NCI-H2171 (cell line): ENCODE measurements around the gene TMSB4X.
"Not testable (repeated sequence)": the region's sequence is repeated elsewhere in the genome, so short reads cannot be mapped to it uniquely, and the experiment has no call there.

ENCODE experiments used
- DNase-seq: peaks from one replicate; lab custom pipeline; 2025; lab: John Stamatoyannopoulos, UW

Gene TMSB4X

DNA sequence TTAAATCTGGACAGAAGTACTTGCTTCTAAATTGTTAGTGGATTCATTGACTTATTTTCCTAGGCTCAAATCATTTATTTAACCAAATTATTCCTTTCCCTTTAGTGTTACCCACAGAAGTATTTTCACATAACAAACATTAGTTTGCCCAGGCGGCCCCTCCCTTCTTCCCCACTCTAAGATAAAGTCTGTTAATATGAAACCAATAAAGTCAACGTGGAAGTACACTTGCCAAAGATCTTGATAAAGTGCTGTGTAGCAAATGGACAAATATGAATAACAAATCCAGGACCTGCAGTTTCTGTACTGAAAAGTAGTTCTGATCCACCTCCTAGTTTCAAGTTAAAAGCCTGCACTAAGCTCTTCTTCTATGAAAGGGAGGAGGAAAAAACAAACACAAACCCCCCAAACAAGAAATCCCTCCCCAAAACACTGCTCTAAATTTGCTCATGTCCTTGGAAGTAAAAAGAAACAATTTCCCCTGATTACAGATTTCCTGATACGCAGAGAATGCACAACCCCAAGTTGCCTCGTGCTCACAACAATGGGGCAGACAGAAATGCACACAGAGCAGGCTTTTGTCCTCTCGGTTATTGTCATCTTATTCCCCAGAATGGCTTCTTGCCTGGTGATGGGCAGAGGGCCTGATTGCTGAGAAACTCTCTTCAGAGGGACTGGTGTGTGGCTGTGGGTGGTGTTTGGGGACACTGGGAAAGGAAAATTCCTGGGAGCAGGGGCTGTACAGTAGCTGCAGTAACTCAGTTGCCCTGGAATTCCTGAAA lies 23.2 kb downstream of the TMSB4X start:
- no peak for DNase-seq

DNA sequence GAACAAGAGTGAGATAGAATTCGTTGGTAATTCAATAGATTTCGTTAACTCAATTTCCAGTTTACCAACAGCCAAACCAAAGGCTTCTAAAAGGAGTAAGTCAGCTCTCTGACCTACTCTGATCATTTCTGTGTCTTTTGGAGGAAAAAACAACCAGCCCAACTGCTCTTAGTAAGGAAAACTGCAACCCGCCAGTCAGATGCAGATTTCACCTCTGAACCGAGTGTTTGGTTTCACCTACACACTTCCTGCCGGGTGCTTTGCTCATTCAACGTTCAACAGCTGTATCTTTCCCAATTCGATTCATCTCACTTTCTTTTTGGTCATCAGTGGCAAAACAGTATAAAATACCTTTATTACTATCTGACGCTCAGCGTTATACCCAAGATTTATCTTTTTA lies 24.5 kb downstream of the TMSB4X start:
- no peak for DNase-seq

DNA sequence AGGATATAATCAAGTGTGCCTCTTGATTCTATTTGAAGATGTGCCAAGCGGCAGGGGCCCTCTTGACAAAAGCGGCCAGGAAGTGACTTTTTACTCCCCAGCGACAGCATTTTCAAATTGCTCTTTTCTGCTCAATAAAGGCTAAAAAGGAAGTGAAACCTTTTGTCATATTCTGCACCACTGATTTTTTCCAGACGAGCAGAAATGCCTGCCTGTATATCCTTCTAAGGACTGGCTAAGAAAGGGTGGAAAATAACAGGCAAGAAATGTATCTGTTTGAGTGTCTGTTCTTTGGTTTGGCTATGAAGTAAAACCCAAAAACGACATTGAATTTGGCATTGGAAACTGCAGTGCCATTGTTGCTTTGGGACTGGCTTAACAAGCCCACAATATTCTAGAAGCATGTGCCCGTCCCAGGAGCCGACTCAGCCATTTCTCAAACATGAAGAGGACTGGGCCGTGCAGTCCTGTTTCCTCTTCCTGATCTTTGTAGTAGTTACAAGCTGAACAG lies 25.4 kb downstream of the TMSB4X start:
- no peak for DNase-seq

GRCh38 chrX:13001097-13001496 lies 26.2 kb downstream of the TMSB4X start:
- DNase-seq: no peak

- no peak for DNase-seq
Observed at GRCh38 chrX:13001961-13002671, 27.2 kb downstream of the TMSB4X start.

- DNase-seq: no peak
Observed at GRCh38 chrX:13005661-13006473, 31.0 kb downstream of the TMSB4X start.

DNA sequence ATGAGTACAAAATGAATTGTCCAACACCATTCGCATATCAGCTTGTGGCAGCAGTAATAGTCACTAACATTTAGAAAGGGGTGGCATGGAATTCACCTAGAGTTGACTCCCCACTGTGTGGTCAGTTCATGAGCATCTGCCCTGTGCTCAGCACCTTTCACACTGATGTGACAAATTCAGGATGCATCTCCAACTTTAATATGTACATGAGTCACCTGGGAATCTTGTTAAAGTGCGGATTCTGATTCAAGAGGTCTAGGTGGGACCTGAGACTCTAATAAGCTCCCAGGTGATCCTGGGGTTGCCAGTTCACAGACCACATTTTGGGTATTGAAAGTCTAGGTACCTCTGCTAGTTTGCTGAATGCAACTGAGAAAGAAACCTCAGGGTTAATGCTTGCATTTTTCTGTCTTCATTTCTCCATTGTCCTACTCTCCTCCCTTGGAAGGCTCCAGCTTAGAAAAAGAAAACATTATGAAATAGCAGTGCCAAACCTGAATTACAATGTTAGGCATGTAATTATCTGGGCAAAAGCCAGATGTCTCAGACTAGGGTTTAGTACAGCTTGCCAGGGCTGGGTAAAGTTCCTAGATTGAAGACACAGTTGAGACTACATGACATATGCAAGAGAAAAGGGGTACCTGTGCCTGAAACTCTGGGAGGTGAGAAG lies 32.7 kb downstream of the TMSB4X start:
- no peak for DNase-seq

DNA sequence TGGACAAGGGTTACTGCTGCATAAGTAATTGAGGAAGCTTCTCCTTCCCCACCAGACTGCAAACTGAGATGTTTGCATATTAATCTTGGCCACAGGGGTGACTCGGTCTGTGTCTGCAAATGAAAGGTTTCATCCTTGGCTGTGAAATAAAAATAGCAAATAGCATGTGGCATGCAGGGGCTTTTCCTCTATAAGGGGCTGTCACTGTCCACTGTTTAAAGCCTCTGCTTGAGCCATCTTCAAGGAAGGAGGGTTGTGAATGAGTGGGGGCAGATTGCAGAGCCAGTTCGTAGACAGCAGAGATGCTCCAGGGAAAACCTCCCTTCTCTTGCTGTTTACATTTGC lies 33.3 kb downstream of the TMSB4X start:
- no peak for DNase-seq

DNA sequence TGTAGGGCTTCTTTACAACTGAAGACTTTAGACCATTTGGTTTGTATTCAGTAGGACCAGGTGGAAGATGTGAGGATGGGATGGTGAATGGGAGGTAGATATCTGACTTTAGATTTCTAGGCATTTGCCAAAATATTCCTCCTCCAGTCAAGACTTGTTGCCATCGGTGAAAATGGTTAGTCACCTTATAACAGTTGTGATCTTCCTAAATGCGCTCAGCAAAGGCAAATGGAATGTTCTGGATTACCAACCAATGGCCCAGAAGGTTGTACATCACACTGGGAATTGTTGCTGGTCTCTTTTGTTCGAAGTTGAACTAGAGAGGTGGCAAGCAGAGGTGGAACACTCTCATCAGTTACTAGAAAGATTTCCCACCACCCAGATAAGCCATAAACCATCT lies 33.9 kb downstream of the TMSB4X start:
- DNase-seq: no peak

- no peak for DNase-seq
Observed at GRCh38 chrX:13009273-13009672, 34.4 kb downstream of the TMSB4X start.

DNA sequence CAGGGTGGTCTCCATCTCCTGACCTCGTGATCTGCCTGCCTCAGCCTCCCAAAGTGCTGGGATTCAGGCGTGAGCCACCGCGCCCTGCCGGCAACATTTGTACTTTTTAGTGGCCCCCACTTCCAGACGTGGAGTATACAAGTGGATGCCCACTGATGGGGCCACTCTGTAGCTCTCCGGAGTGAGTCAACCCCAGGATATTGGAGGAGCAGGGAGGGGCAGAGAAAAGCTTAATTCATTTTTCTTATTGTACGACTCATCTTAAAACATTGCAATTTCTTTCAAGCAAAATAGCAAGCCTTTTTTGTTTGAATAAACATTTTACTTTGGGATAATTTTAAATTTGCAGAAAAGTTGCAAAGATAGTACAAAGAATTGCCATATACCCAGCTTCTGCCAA lies 34.9 kb downstream of the TMSB4X start:
- DNase-seq: no peak

DNA sequence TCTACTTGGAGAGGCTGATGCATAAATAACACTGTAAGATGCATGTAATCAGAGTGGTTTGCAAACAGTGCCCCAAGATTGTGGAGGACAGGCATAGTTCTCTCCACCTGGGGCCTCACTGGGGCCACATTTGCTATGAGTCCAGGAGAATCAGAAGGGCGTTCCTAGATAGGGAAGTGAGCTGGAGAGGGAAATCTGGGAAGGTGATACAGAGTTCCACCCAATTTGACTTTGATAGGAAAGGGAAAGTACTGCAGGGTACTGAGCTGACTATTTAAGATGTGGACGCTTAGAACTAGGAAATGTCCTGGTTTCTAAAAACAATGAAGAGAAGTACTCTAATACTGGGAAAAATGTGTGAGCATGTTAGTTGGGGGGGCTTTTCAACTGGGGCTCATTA lies 35.6 kb downstream of the TMSB4X start:
- DNase-seq: no peak

GRCh38 chrX:13013363-13014110 lies 38.6 kb downstream of the TMSB4X start:
- no peak for DNase-seq

GRCh38 chrX:13014111-13015096 lies 39.5 kb downstream of the TMSB4X start:
- DNase-seq: no peak

- no peak for DNase-seq
Observed at GRCh38 chrX:13015536-13016236, 40.8 kb downstream of the TMSB4X start.

DNA sequence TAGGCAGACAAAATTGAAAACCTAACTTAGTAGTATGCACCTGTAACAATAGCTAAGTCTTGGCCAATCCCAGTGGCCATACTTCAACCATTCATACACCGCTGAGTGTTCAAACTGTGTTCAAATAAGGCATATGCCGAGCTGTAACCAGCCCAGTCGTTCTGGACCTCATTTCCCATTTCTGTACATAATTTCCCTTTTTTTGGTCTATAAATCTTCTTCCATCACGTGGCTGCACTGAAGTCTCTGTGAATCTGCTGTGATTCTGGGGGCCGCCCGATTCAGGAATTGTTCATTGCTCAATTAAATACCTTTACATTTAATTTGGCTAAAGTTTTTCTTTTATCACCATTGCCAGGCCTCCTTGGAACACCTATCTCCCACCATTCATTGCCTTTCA lies 41.8 kb downstream of the TMSB4X start:
- not testable (repeated sequence) for DNase-seq

GRCh38 chrX:13022926-13023325 lies 48.0 kb downstream of the TMSB4X start:
- DNase-seq: no peak

DNA sequence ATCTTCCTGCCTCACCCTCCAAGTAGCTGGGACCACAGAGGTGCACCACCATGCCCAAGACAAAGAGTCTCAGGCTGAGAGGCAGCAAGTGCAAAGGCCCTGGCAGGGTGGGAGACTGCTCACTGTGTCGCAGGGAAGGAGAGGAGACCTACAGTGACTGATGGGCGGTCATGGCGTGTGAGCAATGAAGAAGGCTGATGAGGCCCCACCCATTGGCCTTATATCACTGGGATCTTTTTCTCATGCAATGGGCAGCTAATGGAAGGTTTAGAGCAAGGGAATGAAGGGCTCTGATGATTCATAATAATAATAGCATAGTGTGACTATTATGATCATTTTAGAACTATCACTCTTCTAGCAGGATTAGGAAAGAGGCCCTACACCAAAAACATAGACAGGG lies 48.7 kb downstream of the TMSB4X start:
- DNase-seq: no peak

- no peak for DNase-seq
Observed at GRCh38 chrX:13023979-13024378, 49.1 kb downstream of the TMSB4X start.

GRCh38 chrX:13024986-13025385 lies 50.1 kb downstream of the TMSB4X start:
- no peak for DNase-seq
